ENCODE measurements around the gene APPBP2. TPM values are rescaled to one million over a fixed set of nuclear protein-coding genes. Genes with fewer than 3 reads are reported as not detected.
A peak's percentile ranks its signal among the peaks of the same experiment; 100 is the strongest.

The APPBP2 gene
- total and polyA plus RNA-seq, 3 experiments from 2014 or later, result 21.0 to 29.5 (median 27.7) TPM

DNA sequence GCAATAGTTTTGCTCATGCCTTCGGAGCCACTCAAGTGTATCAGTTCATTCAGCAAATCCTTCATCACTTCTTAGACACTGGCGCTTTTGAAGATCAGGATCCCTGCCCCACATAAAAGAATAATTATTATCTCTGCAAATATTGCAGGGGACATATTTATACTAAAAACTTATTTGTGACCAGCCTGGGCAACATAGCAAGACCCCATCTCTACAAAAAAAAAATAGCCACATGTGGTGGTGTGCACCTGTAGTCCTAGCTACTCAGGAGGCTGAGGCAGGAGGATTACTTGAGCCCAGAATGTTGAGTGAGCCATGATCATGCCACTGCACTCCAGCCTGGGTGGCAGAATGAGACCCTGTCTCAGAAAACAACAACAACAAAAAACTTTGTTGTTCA is 1.7 kb upstream of the APPBP2 start:
- Mint-ChIP-seq H3K4me3 (peak overlapping the region; percentile 19 to 98 (median 51)), H3K27me3 (peaks cover 5 to 6% of the 10 kb centered on the region in 2 donors), H3K36me3 (peaks cover 0 to 20% (median 3%) of the 10 kb centered on the region in 3 donors), H3K9me3 (peaks cover 0 to 2% (median 0%) of the 10 kb centered on the region in 5 donors), H3K4me1 (peaks cover 37 to 45% (median 44%) of the 10 kb centered on the region in 3 donors), H3K27ac (peak overlapping the region in 1 of 8 donors; percentile 22)
- ChIA-PET POLR2A (no interaction called here), CTCF (no interaction called here)
- peaks cover 31% of the 10 kb centered on the region for H3K4me1 ChIP-seq (ENCODE audit: insufficient read depth, low read length)
- DNase-seq, result no peak
- no peaks in the 10 kb centered on the region for H3K9me3 ChIP-seq (ENCODE audit: low read length)
- no peak overlapping the region for H3K4me3 ChIP-seq (ENCODE audit: low read length)
- H3K27me3 ChIP-seq (ENCODE audit: insufficient read depth, low read length, poor library complexity, severe bottlenecking), result no peaks in the 10 kb centered on the region
- no peak overlapping the region for H3K27ac ChIP-seq (ENCODE audit: low read depth, low read length)
- no peaks in the 10 kb centered on the region for H3K36me3 ChIP-seq (ENCODE audit: insufficient read depth, low read length)

DNA sequence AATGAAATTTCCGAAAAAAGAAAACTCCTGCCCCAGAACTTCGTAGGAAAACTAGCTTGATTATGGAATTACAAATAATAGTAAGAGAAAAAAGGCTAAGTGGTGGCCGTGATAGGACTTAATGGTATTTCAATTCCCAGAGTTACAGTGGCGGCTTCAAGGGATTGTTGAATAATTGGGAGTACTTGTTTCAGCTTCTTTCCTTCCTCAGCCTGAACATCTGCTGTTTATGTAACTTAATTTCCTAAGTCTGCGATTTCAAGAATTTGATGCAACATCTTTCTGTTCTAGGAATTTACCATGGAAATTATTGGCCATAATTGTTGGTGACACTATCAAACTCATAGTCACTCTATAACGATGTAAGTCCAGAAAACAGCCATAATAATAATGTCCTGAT is 684 bp upstream of the APPBP2 start:
- H3K4me1 Mint-ChIP-seq, result peaks cover 46 to 55% (median 54%) of the 10 kb centered on the region in 3 donors
- Histone ChIP-seq H3K9me3 (ENCODE audit: low read length) (no peaks in the 10 kb centered on the region), H3K4me1 (ENCODE audit: insufficient read depth, low read length) (peaks cover 35% of the 10 kb centered on the region), H3K4me3 (ENCODE audit: low read length) (peak overlapping the region; percentile 98), H3K27me3 (ENCODE audit: insufficient read depth, low read length, poor library complexity, severe bottlenecking) (no peaks in the 10 kb centered on the region), H3K27ac (ENCODE audit: low read depth, low read length) (peak overlapping the region; percentile 96), H3K36me3 (ENCODE audit: insufficient read depth, low read length) (no peaks in the 10 kb centered on the region)
- CTCF ChIA-PET, result no interaction called here
- peaks cover 0 to 6% of the 10 kb centered on the region in 2 donors for H3K27me3 Mint-ChIP-seq
- H3K9me3 Mint-ChIP-seq, result peaks cover 0 to 2% (median 0%) of the 10 kb centered on the region in 5 donors
- POLR2A ChIA-PET, result interaction anchor here (0.7 to 1.1 kb wide), 2 partner anchors 73 to 907 kb away, joined by 3 to 4 read pairs; partner anchors contain the start of gene PPM1D
- peaks cover 0 to 21% (median 3%) of the 10 kb centered on the region in 3 donors for H3K36me3 Mint-ChIP-seq
- peak overlapping the region; percentile 93 to 100 (median 98) for H3K27ac Mint-ChIP-seq
- peak overlapping the region; percentile 98 to 100 (median 99) for H3K4me3 Mint-ChIP-seq
- DNase-seq, result no peak

DNA sequence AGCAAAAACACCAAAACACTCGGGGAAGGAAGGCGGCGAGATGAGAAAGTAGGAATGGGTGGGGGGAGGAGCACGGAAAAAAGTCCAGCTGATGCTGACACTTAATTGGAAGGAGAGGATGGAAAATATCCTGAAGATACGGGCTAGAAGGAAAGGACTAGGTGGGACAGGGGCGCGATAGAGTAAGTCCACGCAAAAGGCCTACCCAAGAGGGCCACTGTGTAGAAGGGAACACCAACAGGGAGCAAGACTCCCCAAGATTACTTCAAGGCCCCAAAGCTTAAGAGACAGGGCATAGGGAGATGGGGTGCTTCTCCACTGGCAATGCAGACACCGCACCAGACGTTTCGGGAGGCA is 736 bp downstream of the APPBP2 start:
- Histone ChIP-seq H3K4me1 (ENCODE audit: insufficient read depth, low read length) (peaks cover 40% of the 10 kb centered on the region), H3K36me3 (ENCODE audit: insufficient read depth, low read length) (no peaks in the 10 kb centered on the region), H3K4me3 (ENCODE audit: low read length) (peak overlapping the region; percentile 98), H3K27ac (ENCODE audit: low read depth, low read length) (peak overlapping the region; percentile 96), H3K27me3 (ENCODE audit: insufficient read depth, low read length, poor library complexity, severe bottlenecking) (no peaks in the 10 kb centered on the region), H3K9me3 (ENCODE audit: low read length) (no peaks in the 10 kb centered on the region)
- peaks cover 0 to 1% of the 10 kb centered on the region in 2 donors for H3K27me3 Mint-ChIP-seq
- DNase-seq, result no peak
- ChIA-PET CTCF (no interaction called here), POLR2A (no interaction called here)
- no peaks in the 10 kb centered on the region for H3K9me3 Mint-ChIP-seq
- H3K4me3 Mint-ChIP-seq, result peak overlapping the region; percentile 98 to 100 (median 99)
- peak overlapping the region; percentile 93 to 100 (median 98) for H3K27ac Mint-ChIP-seq
- H3K36me3 Mint-ChIP-seq, result peaks cover 0 to 28% (median 3%) of the 10 kb centered on the region in 3 donors
- H3K4me1 Mint-ChIP-seq, result peaks cover 57 to 67% (median 64%) of the 10 kb centered on the region in 3 donors

- H3K36me3 ChIP-seq (ENCODE audit: insufficient read depth, low read length), result no peaks in the 10 kb centered on the region
- CTCF ChIA-PET, result interaction anchor here (1.2 kb wide), 1 partner anchor 12 kb away, joined by 3 read pairs; no protein-coding TSS in a partner anchor
- peak overlapping the region; percentile 98 to 100 (median 99) for H3K4me3 Mint-ChIP-seq
- H3K4me1 Mint-ChIP-seq, result peaks cover 57 to 67% (median 64%) of the 10 kb centered on the region in 3 donors
- H3K27me3 ChIP-seq (ENCODE audit: insufficient read depth, low read length, poor library complexity, severe bottlenecking), result no peaks in the 10 kb centered on the region
- H3K9me3 Mint-ChIP-seq, result no peaks in the 10 kb centered on the region
- H3K36me3 Mint-ChIP-seq, result peaks cover 0 to 29% (median 3%) of the 10 kb centered on the region in 3 donors
- POLR2A ChIA-PET, result no interaction called here
- peaks cover 0 to 1% of the 10 kb centered on the region in 2 donors for H3K27me3 Mint-ChIP-seq
- H3K27ac ChIP-seq (ENCODE audit: low read depth, low read length), result peak overlapping the region; percentile 96
- H3K27ac Mint-ChIP-seq, result peak overlapping the region; percentile 93 to 100 (median 98)
- peak overlapping the region; percentile 98 for H3K4me3 ChIP-seq (ENCODE audit: low read length)
- H3K9me3 ChIP-seq (ENCODE audit: low read length), result no peaks in the 10 kb centered on the region
- peaks cover 40% of the 10 kb centered on the region for H3K4me1 ChIP-seq (ENCODE audit: insufficient read depth, low read length)
- no peak for DNase-seq
Measured at GRCh38 chr17:60524463-60525327, 1.3 kb downstream of the APPBP2 start.

- Mint-ChIP-seq H3K4me1 (peaks cover 57 to 68% (median 67%) of the 10 kb centered on the region in 3 donors), H3K9me3 (no peaks in the 10 kb centered on the region), H3K27me3 (peaks cover 0 to 1% of the 10 kb centered on the region in 2 donors), H3K4me3 (peak overlapping the region; percentile 98 to 100 (median 99)), H3K27ac (peak overlapping the region in 7 of 8 donors; percentile 31 to 99 (median 97)), H3K36me3 (peaks cover 0 to 32% (median 3%) of the 10 kb centered on the region in 3 donors)
- no peak overlapping the region for H3K27ac ChIP-seq (ENCODE audit: low read depth, low read length)
- DNase-seq, result no peak
- H3K9me3 ChIP-seq (ENCODE audit: low read length), result no peaks in the 10 kb centered on the region
- CTCF ChIA-PET, result interaction anchor here (1.2 kb wide), 1 partner anchor 11 kb away, joined by 3 read pairs; no protein-coding TSS in a partner anchor
- H3K36me3 ChIP-seq (ENCODE audit: insufficient read depth, low read length), result no peaks in the 10 kb centered on the region
- H3K27me3 ChIP-seq (ENCODE audit: insufficient read depth, low read length, poor library complexity, severe bottlenecking), result no peaks in the 10 kb centered on the region
- POLR2A ChIA-PET, result no interaction called here
- peak overlapping the region; percentile 98 for H3K4me3 ChIP-seq (ENCODE audit: low read length)
- peaks cover 40% of the 10 kb centered on the region for H3K4me1 ChIP-seq (ENCODE audit: insufficient read depth, low read length)
Measured at GRCh38 chr17:60523822-60524221, 2.2 kb downstream of the APPBP2 start.

- POLR2A ChIA-PET, result no interaction called here
- H3K4me1 Mint-ChIP-seq, result peaks cover 57 to 76% (median 73%) of the 10 kb centered on the region in 3 donors
- H3K4me3 ChIP-seq (ENCODE audit: low read length), result no peak overlapping the region
Measured at GRCh38 chr17:60522889-60523626, 3.0 kb downstream of the APPBP2 start.

GRCh38 chr17:60519795-60520194 is 6.2 kb downstream of the APPBP2 start:
- Histone ChIP-seq H3K27me3 (ENCODE audit: insufficient read depth, low read length, poor library complexity, severe bottlenecking) (no peaks in the 10 kb centered on the region), H3K9me3 (ENCODE audit: low read length) (no peaks in the 10 kb centered on the region), H3K4me3 (ENCODE audit: low read length) (no peak overlapping the region), H3K36me3 (ENCODE audit: insufficient read depth, low read length) (no peaks in the 10 kb centered on the region), H3K4me1 (ENCODE audit: insufficient read depth, low read length) (peaks cover 27% of the 10 kb centered on the region), H3K27ac (ENCODE audit: low read depth, low read length) (no peak overlapping the region)
- POLR2A ChIA-PET, result interaction anchor here (0.6 kb wide), 1 partner anchor 62 kb away, joined by 3 read pairs; no protein-coding TSS in a partner anchor
- Mint-ChIP-seq H3K36me3 (peaks cover 0 to 36% (median 3%) of the 10 kb centered on the region in 3 donors), H3K27me3 (peaks cover 0 to 1% of the 10 kb centered on the region in 2 donors), H3K4me1 (peaks cover 54 to 77% (median 76%) of the 10 kb centered on the region in 3 donors), H3K4me3 (no peak overlapping the region), H3K27ac (no peak overlapping the region), H3K9me3 (no peaks in the 10 kb centered on the region)
- CTCF ChIA-PET, result no interaction called here
- DNase-seq, result no peak

More at GRCh38 chr17:60522889-60523626, 3.0 kb downstream of the APPBP2 start:
- H3K36me3 Mint-ChIP-seq, result peaks cover 0 to 36% (median 1%) of the 10 kb centered on the region in 3 donors
- CTCF ChIA-PET, result interaction anchor here (1.2 kb wide), 1 partner anchor 10 kb away, joined by 3 read pairs; no protein-coding TSS in a partner anchor
- H3K4me1 ChIP-seq (ENCODE audit: insufficient read depth, low read length), result peaks cover 40% of the 10 kb centered on the region
- H3K9me3 Mint-ChIP-seq, result no peaks in the 10 kb centered on the region
- no peak for DNase-seq
- H3K27ac Mint-ChIP-seq, result peak overlapping the region in 3 of 8 donors; percentile 4 to 78 (median 47)
- peaks cover 0 to 1% of the 10 kb centered on the region in 2 donors for H3K27me3 Mint-ChIP-seq
- no peaks in the 10 kb centered on the region for H3K36me3 ChIP-seq (ENCODE audit: insufficient read depth, low read length)
- H3K4me3 Mint-ChIP-seq, result peak overlapping the region in 3 of 7 donors; percentile 12 to 84 (median 41)
- no peak overlapping the region for H3K27ac ChIP-seq (ENCODE audit: low read depth, low read length)
- H3K27me3 ChIP-seq (ENCODE audit: insufficient read depth, low read length, poor library complexity, severe bottlenecking), result no peaks in the 10 kb centered on the region
- no peaks in the 10 kb centered on the region for H3K9me3 ChIP-seq (ENCODE audit: low read length)
